ENCODE measurements around the gene BLM.
"Not testable (repeated sequence)": the region's sequence is repeated elsewhere in the genome, so short reads cannot be mapped to it uniquely, and the experiment has no call there.

BLM gene

DNA sequence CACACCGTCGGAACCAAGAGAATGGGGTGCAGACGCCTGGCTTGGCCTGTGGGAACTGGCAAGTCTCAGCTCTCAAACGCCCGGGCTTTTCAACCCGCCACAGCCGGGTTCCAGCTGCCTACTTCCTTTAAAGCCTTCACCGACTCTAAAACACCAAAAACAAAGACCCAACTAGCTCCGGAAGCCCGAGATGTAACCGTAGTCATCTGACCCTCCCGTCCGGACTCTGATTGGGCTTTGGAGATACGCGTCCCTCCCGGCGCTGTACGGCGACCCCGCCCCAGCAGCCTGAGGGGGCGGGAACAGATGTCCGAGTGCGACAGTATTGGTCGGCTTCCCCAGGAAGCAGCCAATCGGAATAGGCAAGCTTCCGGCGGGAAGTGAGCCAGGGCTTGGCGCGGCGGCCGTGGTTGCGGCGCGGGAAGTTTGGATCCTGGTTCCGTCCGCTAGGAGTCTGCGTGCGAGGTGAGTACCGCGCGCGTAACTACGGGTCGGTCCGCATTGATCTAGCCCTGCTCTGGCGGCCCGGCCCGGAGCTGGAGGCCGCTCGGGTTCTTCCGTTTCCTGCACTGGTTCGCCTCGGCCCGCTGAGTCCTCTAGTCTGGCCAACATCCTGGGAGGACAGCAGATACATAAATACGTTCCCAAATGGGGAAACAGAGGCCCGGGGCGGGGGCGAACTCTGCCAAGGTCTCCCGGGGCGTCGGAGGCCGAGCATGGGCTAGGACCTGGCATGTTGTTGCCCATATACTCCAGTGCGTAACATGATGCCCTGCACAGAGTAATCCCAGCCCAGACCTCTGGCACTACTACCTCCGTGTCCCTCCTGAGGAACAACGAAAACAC, at the start of gene BLM:
Gene BLM (plus strand): TSS at position 371 of the 846 bp plus-strand sequence. CDS start 30,047 bp downstream, outside the sequence.
- peak; percentile 85 to 90 for DNase-seq (ENCODE audit: low read depth in 1 of 2, low spot score in 1 of 2)

DNA sequence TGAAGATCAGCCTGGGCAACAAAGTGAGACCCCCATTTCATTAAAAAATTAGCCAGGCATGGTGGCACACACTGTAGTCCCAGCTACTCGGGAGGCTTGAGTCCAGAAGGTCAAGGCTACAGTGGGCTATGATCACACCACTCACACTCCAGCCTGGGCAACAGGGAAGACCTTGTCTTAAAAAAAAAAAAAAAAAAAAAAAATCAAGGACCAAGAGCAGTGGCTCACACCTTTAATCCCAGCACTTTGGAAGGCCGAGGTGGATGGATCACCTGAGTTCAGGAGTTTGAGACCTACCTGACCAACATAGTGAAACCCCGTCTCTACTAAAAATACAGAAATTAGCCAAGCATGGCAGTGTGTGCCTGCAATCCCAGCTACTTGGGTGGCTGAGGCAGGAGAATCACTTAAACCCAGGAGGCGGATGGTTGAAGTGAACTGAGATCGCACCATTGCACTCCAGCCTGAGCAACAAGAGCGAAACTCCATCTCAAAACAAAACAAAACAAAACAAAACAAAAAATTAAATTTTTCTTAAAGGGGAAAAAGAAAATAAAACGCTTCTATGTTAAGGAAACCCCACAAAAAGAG, 49.3 kb upstream of the BLM start:
- DNase-seq (ENCODE audit: low read depth in 1 of 2, low spot score in 1 of 2), result not testable (repeated sequence)

DNA sequence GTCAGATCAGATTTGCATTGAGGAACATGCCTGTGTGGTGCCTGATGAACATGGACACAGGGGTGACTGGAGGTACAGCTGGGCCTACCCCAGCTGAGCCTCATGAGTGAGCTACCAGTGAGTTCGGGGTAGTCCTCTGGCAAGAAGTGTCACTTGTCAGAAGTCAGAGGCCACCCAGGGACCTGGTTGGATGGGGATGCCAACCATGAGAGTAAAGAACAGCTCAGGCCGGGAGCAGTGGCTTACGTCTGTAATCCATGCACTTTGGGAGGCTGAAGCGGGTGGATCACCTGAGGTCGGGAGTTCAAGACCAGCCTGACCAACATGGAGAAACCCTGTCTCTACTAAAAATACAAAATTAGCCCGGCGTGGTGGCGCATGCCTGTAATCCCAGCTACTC, 46.5 kb upstream of the BLM start:
- not testable (repeated sequence) for DNase-seq (ENCODE audit: low read depth in 1 of 2, low spot score in 1 of 2)

DNA sequence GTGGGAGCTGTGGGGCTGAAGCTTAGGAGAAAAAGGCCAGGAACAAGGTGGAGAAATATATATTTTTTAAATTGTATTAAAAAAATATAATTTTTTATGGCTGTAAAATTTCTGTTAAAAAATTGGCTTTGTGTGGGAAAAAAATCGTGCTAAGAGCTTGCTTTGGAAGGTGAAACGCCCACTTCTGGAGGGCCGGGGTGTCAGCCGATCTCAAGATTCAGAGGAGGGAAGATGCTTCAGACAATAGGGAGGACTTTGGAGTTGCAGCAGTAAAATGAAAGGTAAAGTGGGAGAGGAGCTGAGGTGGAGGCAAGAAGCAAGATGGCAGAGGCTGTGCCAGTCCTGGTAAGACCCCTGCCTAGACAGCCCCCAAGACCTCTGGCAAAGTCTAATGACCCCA, 45.9 kb upstream of the BLM start:
- DNase-seq (ENCODE audit: low read depth in 1 of 2, low spot score in 1 of 2), result no peak

DNA sequence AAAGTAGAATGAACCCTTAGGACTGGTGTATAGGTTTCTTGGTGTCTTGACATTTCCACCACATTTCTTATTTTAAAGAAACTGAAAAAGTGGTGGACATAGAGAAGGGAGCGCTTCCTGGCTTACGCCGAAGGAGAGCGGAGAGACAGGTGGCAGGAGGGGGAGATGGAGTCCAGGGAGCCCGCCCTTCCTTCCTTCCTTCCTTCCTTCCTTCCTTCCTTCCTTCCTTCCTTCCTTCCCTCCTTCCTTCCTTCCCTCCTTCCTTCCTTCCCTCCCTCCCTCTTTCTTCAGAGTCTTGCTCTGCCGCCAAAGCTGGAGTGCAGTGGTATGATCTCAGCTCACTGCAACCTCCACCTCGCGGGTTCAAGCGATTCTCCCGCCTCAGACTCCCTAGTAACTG, 43.8 kb upstream of the BLM start:
- not testable (repeated sequence) for DNase-seq (ENCODE audit: low read depth in 1 of 2, low spot score in 1 of 2)

DNA sequence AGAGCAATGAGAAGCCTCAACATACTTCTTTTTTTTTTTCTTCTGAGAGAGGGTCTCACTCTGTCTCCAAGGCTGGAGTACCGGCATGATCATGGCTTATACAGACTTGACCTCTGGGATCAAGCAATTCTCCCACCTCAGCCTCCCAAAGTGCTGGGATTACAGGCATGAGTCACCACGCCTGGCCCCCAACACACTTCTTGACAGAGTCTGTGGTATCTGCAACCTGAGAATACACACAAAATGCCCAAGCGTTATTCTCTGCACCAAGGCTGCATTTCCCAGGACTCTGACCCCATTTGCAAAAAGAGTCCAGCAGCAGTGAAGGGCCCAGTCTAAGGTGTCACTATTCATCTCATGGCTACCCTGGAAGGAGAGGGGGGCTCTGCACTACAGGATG, 42.7 kb upstream of the BLM start:
- no peak for DNase-seq (ENCODE audit: low read depth in 1 of 2, low spot score in 1 of 2)

DNA sequence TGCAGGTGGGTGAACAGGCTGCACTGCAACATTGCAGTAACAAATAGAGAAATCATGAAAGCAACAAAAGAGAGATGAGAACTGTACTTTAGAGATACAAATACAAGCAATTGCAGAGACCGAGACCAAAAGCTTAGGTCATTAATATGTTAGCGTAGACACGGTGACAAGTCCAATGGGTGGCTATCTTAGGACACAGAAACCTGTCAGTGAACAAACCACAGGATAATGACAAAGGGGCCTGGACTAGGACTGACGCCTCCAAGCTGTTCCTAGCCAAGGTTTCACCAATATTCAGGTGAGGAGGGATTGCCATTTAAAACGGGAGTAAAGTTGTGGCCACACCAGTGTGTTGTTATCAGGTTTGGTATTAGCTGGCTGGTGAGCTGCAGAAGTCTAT, 41.7 kb upstream of the BLM start:
- no peak for DNase-seq (ENCODE audit: low read depth in 1 of 2, low spot score in 1 of 2)

DNA sequence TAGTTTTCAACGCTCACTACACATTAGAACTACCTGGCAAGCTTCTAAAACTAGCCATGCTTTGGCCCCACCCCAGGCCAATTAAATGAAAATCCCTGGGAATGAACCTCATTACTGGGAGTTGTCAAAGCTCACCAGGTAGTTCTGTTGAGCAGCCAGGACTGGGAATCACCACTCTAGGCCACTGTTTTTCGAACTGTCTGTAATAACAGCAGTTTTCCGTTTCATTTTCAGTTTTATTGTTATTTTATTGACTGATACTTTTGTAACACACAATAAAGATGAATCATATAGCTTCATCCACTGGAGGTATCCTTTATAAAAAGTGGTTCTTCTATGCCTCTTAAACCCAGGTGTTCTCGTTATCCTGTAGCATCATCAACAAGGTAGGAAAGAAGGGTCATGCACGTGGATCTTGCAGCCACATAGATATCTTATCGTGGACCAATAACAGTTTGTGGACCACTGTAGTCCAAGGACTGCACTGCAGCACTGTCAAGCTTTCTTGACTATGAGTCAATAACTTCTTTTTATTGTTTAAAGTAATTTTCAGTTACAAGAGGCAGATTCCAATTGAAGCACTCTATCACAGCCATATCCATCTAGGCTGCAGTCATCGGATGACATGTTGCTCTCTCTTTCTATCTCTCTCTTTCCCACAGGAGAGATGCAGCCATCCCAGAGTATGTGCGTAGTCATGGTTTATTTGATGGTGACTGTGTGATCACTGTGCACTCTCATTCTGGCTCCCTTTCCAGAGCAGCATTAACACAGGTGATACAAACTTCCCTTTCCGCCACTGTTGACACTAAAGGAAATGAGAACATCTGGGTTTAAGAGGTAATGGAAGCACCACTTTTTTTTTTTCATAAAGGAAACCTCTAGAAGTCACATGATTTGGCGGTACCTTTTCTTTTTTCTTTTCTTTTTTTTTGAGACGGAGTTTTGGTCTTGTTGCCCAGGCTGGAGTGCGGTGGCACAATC, 39.0 kb upstream of the BLM start:
- DNase-seq (ENCODE audit: low read depth in 1 of 2, low spot score in 1 of 2), result no peak

DNA sequence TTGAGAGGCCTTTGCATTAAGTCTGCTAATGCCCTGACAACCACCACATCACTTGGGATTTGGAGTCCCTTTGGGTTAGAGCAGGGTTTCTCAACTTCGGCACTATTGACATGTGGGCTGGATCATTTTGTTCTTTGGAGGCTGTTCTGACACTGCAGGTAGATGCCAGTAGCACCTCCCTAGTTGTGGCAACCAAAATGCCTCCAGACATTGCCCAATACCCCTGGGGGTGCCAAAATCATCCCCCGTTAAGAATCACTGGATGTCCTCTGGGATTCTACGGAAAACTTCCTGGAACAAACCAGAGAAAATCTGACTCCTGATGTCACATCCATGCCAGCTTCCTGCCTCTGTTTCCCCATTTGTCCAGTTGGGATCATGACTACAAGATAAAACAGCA, 37.2 kb upstream of the BLM start:
- no peak for DNase-seq (ENCODE audit: low read depth in 1 of 2, low spot score in 1 of 2)

DNA sequence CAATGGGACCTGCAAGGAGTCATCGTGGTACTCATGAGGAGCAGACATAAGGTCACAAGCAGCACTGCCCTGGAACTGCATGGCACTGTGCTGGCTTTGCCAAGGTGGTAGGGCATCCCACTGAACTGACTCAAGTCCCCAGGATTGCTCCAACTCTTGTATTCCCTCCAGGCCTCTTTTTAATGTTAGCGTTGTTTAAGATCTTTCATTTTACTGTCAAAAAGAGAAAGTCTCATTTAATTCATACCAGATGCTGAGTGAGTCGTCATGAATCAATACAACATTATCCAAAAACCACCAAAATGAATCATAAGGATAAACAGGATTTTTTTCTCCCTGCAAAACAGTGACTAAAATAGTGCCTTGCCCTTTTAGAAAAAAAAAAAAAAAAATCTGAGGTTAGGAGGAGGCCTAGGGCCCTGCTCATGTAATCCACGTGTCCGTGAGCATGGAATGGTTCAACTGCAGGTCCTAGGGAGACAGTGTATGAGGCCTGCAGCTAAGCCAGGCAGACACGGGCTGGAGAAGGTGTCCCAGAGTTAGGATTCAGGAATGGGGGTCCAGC, 36.7 kb upstream of the BLM start:
- no peak for DNase-seq (ENCODE audit: low read depth in 1 of 2, low spot score in 1 of 2)

DNA sequence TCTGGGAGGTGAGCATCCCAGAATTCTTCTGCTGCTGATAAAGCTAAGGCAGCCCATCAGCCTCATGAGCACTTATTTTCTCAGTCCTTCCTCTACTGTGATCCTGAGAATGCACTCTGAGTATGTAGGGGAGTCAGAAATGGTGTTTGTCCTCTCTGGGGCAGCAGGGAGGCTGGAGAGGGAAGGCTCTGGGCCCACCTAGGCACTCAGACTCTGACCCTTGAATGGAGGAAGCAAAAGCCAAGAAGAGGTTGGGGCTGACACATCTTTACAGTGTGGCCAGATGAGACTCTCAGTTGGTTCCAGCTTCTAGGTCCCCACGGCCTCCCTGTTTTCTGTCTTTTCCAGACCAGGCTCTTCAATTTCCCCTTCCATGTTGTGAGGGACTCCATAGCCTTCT, 36.1 kb upstream of the BLM start:
- no peak for DNase-seq (ENCODE audit: low read depth in 1 of 2, low spot score in 1 of 2)

DNA sequence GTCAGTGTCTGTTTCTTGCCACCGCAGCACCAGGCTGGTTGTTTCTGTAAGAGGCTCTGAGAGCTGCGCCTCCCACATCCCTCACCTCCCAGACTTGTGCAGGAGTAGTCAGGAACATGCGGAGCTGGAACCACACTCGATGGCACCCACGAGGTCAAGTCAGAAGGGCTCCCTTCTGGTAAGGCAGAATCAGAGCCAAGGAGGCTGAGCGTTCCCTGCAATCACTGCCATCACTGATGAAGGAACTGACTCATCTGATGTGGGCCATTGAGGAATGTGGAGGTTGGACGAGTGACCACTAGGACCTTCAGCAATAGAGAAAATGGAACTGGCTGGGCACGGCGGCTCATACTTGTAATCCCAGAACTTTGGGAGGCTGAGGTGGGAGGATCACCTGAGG, 35.7 kb upstream of the BLM start:
- DNase-seq (ENCODE audit: low read depth in 1 of 2, low spot score in 1 of 2), result no peak

DNA sequence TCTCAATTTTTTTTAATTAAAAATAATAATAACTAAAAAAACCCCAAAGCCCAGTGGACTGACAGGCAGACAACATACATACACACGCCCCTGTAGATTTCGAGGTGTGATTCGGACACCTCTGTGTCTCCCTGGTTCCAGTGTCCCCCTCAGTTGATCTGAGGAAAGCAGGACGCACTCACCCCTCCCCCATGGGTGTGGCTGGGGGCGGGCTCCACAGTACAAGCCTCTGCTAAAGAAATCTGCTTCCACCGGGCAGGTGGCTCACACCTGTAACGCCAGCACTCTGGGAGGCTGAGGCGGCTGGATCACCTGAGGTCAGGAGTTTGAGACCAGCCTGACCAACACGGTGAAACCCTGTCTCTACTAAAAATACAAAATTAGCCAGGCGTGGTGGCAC, 33.8 kb upstream of the BLM start:
- DNase-seq (ENCODE audit: low read depth in 1 of 2, low spot score in 1 of 2), result no peak

DNA sequence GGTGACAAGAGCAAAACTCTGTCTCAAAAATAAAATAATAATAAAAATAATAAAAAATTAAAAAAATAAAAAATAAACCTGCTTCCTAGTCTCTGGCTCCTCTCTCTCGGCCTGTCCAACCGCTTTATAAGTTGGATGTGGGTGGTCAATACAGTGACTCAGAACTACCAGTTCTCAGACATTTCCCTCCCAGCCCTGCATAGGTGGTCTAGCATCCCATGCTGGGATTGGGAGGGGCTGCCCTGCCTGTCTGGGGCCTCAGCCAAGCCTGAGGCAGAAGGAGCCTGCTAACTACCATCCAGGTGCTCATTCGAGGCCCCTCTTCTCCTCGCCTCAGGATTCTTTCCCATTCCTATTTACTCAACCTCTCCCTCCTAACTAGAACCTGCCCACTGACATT, 33.3 kb upstream of the BLM start:
- no peak for DNase-seq (ENCODE audit: low read depth in 1 of 2, low spot score in 1 of 2)

DNA sequence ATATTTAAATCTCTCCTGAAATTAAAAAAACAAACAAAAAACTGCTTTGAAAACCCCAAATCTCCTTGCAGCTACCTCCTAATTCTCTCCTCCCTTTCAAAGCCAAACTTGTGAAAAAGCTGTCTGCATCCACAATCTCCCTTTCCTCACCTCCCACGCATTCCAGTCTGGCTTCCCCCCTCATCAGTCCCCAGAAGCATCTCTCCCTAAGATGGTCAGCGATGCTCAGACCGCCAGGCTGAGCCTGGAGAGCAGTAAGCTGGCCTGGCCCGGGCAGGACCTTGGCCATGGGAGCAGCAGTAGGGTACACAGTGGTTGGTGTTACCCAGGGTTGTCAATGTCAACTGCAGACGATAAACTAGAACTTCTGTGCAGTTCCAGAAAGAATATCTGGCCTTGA, 32.9 kb upstream of the BLM start:
- DNase-seq (ENCODE audit: low read depth in 1 of 2, low spot score in 1 of 2), result no peak

DNA sequence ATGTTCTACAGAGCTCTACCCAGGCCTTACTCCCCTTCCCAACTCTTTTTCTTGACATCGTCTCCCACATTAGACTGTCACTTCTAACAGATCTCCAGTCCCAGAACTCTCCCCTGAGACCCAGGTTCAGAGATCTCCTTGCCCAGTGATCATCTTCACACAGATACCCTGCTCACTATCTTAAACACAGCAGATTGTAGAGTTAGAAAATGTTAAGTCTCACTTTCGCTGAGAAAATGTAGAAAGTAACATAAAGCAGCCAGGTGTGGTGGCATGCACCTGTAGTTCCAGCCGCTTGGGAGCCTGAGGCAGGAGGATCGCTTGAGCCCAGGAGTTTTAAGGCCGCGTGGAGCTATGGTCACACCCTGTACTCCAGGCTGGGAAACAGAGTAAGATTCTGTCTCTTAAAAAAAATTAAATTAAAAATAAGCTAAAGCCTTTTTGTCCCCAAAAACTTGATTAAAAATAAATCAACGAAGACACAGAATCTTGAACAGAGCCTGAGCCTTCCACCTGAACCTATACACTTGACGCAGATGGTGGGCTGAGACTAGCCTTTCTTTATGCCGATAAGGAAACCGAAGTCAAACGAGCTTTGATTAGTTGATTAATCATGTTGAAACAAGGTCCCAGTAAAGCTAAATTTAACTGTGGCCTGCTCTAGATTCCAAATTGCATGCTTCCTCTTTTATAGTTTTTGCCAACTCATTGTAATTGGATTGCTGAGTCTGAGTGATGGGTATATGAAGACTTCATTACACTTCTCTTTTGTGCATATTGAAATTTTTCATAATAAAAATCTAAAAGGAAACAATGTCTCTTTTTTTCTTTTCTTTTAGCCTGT, 31.3 kb upstream of the BLM start:
- DNase-seq (ENCODE audit: low read depth in 1 of 2, low spot score in 1 of 2), result no peak

DNA sequence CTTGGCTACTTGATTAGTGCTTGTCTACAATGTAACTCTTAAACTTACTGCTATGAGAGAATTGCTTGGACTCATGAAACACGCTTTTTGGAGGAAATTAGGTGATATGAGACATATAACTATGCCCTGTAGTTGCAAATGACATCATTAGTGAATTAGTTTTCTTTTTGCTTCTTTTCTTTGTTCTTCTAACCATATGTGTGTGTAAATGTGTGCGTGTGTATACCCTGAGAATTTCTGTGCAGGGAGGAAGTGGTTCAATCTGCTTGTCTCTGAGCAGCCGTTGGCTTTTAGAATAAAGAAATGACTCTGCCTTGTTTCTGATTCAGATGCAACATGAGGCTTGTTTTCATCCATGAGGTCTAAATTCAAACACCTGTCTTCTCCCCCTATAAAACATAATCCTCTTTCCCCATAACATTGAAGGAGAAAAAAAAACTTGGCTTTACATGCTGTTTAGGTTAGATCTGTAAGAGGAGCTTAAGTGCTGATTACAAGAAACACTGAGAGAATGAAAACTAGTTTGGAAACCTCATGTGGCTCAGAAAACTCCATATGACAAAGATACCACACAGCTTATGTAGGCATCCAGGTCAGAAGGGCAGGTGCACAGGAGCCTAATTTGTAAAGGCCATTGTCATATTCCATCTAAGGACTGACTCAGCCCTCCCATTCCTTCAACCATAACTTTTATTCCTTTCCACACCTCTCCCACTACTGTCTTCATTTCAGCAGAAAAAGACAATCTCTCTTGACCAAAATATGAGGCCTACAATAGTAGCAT, 30.5 kb upstream of the BLM start:
- no peak for DNase-seq (ENCODE audit: low read depth in 1 of 2, low spot score in 1 of 2)

DNA sequence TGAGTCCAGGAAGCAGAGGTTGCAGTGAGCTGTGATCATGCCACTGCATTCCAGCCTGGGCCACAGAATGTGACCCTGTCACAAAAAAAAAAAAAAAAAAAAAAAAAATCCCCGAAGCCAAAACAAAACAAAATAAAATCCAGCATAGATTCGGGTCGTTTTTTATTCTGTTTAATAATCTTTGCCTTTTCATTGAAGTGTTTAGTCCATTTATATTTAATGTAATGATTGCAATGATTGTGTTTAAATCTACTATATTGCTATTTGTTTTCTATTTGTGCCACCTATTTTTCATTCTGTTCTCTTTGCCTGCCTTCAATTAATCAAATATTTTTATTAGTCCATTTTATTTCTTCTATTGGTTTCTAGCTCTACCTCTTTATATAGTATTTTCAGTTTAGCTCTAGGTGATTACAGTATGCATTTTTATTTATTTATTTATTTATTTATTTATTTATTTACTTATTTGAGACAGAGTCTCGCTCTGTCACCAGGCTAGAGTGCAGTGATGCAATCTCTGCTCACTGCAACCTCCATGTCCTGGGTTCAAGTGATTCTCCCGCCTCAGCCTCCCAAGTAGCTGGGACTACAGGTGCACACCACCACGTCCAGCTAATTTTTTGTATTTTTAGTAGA, 27.7 kb upstream of the BLM start:
- not testable (repeated sequence) for DNase-seq (ENCODE audit: low read depth in 1 of 2, low spot score in 1 of 2)

DNA sequence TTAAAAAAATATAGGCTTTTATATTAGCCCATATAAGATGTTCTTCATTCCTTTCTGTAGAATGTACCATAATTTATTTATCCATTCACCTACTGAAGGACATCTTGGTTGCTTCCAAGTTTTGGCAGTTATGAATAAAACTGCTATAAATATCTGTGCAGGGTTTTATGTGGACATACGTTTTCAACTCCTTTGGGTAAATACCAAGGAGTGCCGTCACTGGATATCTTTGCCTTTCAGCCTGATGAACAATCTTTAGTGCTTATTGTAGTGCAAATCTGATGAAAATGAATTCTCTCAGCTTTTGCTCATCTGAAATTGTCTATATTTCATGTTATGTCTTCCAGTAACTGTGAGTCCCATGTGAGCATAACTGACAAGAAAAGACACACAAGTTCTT, 26.6 kb upstream of the BLM start:
- DNase-seq (ENCODE audit: low read depth in 1 of 2, low spot score in 1 of 2), result no peak

Data from stimulated activated CD4-positive, alpha-beta T cell treated with anti-CD3 and anti-CD28 coated beads, Interleukin-15, amount 100 ng/mL, for 1 hour (primary cell).